NCI-H2171 treated with DMSO at 0.1 percent for 48 hours (cell line): ENCODE measurements around the gene ALPG.
"Not testable (repeated sequence)": the region's sequence is repeated elsewhere in the genome, so short reads cannot be mapped to it uniquely, and the experiment has no call there.

Experiments used
- DNase-seq: peaks from one replicate; lab custom pipeline; 2025; lab: John Stamatoyannopoulos, UW

The ALPG gene

GRCh38 chr2:232396683-232397082 lies 10.0 kb upstream of the ALPG start:
- no peak for DNase-seq

GRCh38 chr2:232398293-232399034 lies 8.2 kb upstream of the ALPG start:
- DNase-seq = no peak

- DNase-seq = peak; percentile 83
Observed at GRCh38 chr2:232400256-232401015, 6.2 kb upstream of the ALPG start.

- DNase-seq = no peak
Observed at GRCh38 chr2:232402518-232402917, 4.1 kb upstream of the ALPG start.

GRCh38 chr2:232405943-232406510 lies 617 bp upstream of the ALPG start:
- DNase-seq = no peak

GRCh38 chr2:232407428-232408150 lies 945 bp downstream of the ALPG start:
- not testable (repeated sequence) for DNase-seq

- not testable (repeated sequence) for DNase-seq
Observed at GRCh38 chr2:232408269-232408668, 1.6 kb downstream of the ALPG start.

GRCh38 chr2:232409617-232410016 lies 3.0 kb downstream of the ALPG start:
- not testable (repeated sequence) for DNase-seq

- no peak for DNase-seq
Observed at GRCh38 chr2:232410238-232410900, 3.7 kb downstream of the ALPG start.

GRCh38 chr2:232411901-232412629 lies 5.4 kb downstream of the ALPG start:
- DNase-seq = no peak

GRCh38 chr2:232412986-232413385 lies 6.3 kb downstream of the ALPG start:
- no peak for DNase-seq

GRCh38 chr2:232415138-232415690 lies 8.6 kb downstream of the ALPG start:
- no peak for DNase-seq

GRCh38 chr2:232415736-232416520 lies 9.3 kb downstream of the ALPG start:
- no peak for DNase-seq

- no peak for DNase-seq
Observed at GRCh38 chr2:232416521-232417470, 10.2 kb downstream of the ALPG start.

- no peak for DNase-seq
Observed at GRCh38 chr2:232417489-232417888, 10.8 kb downstream of the ALPG start.

- no peak for DNase-seq
Observed at GRCh38 chr2:232418056-232418455, 11.4 kb downstream of the ALPG start.

GRCh38 chr2:232418466-232419244 lies 12.0 kb downstream of the ALPG start:
- DNase-seq = peak; percentile 12
